Hepatocyte (in vitro differentiated cells): ENCODE data around the gene PCA3.

Experiments
- EZH2 ChIP-seq: fragments of 200-600 bp; sonication (generic); IDR thresholded peaks from 2 replicates; pipeline ENCODE4 v1.6.1; 2016; ENCODE audit warnings: antibody characterized with exemption, mild to moderate bottlenecking, borderline replicate concordance
- EZH2phosphoT487 ChIP-seq: fragments of 200-600 bp; sonication (generic); IDR thresholded peaks from one replicate; pipeline ENCODE4 v1.6.1; 2018; ENCODE audit warnings: antibody characterized with exemption, mild to moderate bottlenecking, low read depth, moderate library complexity; ENCODE audit not compliant: unreplicated experiment, severe bottlenecking
- TF ChIP-seq, protein P1 (sequence below): fragments of 200-600 bp; sonication (generic); IDR thresholded peaks from 2 replicates; pipeline ENCODE4 v1.5.1; 2016; ENCODE audit warnings: antibody characterized with exemption, mild to moderate bottlenecking; ENCODE audit not compliant: poor library complexity

- TF ChIP-seq, protein P1, sequence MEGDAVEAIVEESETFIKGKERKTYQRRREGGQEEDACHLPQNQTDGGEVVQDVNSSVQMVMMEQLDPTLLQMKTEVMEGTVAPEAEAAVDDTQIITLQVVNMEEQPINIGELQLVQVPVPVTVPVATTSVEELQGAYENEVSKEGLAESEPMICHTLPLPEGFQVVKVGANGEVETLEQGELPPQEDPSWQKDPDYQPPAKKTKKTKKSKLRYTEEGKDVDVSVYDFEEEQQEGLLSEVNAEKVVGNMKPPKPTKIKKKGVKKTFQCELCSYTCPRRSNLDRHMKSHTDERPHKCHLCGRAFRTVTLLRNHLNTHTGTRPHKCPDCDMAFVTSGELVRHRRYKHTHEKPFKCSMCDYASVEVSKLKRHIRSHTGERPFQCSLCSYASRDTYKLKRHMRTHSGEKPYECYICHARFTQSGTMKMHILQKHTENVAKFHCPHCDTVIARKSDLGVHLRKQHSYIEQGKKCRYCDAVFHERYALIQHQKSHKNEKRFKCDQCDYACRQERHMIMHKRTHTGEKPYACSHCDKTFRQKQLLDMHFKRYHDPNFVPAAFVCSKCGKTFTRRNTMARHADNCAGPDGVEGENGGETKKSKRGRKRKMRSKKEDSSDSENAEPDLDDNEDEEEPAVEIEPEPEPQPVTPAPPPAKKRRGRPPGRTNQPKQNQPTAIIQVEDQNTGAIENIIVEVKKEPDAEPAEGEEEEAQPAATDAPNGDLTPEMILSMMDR, result no peak
- TF ChIP-seq EZH2 (no peak), EZH2phosphoT487 (no peak)
Observed at GRCh38 chr9:76793784-76794431, 29.7 kb downstream of the PCA3 start.
